HepG2 (cell line): ENCODE results near the gene HJURP. TPM values are rescaled to one million over a fixed set of nuclear protein-coding genes. Genes with fewer than 3 reads are reported as not detected.

Experiments
- ATAC-seq: fragments of 200-7000 bp; cut with Tn5 transposase; 3 replicates; pipeline ENCODE4 v1.9.1; 2020; ENCODE audit warnings: mild to moderate bottlenecking, moderate library complexity
- BruUV-seq: library from RNA; stranded (reverse); fragments of 400-500 nt; replicated peaks from 2 replicates; lab custom pipeline; 2021; lab: Mats Ljungman, UMichigan
- CTCF ChIA-PET: fragments of 300-600 bp; formaldehyde crosslinking; extraction: SDS; loops from one replicate; lab custom pipeline; 2021; ENCODE audit warnings: low total read pairs, inconsistent platforms, low intra/inter-chr PET ratio; lab: Yijun Ruan, JAX
- POLR2A ChIA-PET: fragments of 350-600 bp; sonication (Branson Sonifier 250); formaldehyde crosslinking; loops from one replicate; lab custom pipeline; 2020; ENCODE audit warnings: antibody characterized with exemption, inconsistent platforms; lab: Yijun Ruan, JAX
- DNase-seq: peaks from one replicate; pipeline ENCODE4 v3.0.0-alpha.2; 2015; ENCODE audit warnings: low spot score
- FAIRE-seq: peaks from 3 replicates; lab custom pipeline; 2011; peaks lifted over from hg19 to GRCh38; lab: Jason Lieb, UNC
- H2AFZ ChIP-seq: one replicate; pipeline ENCODE4 v1.6.1; 2011; ENCODE audit warnings: low read length, inconsistent platforms
- H3K27ac ChIP-seq: fragments of 300-600 bp; 3 replicates; pipeline ENCODE4 v1.8.0; 2011; ENCODE audit warnings: mixed run types, mild to moderate bottlenecking, mixed read lengths, low read length, inconsistent platforms; ENCODE audit not compliant: insufficient read depth; ENCODE audit errors: extremely low read length
- H3K27me3 ChIP-seq, 2 experiments: fragments of 200-600 bp in 1 of 2; 2 replicates in 1 of 2; 3 replicates in 1 of 2; pipeline versions ENCODE4 v1.6.0 to v1.8.0; 2011; ENCODE audit warnings: low read length in 2 of 2, mild to moderate bottlenecking in 2 of 2, moderate library complexity in 2 of 2, inconsistent platforms in 1 of 2; ENCODE audit not compliant: insufficient read depth in 2 of 2, control insufficient read depth in 1 of 2
- H3K36me3 ChIP-seq, 2 experiments: fragments of 200-600 bp in 1 of 2; replicated peaks in 1 of 2; 2 replicates in 1 of 2; 3 replicates in 1 of 2; pipeline versions ENCODE4 v1.5.1 to v1.8.0; 2011; ENCODE audit warnings: low read length in 2 of 2, inconsistent platforms in 1 of 2; ENCODE audit not compliant: insufficient read depth in 2 of 2, control insufficient read depth in 1 of 2
- H3K4me1 ChIP-seq: 2 replicates; pipeline ENCODE4 v1.5.1; 2012; ENCODE audit warnings: low read length, inconsistent platforms; ENCODE audit not compliant: insufficient read depth
- H3K4me2 ChIP-seq: 2 replicates; pipeline ENCODE4 v1.6.0; 2011; ENCODE audit warnings: low read depth, low read length, inconsistent platforms
- H3K4me3 ChIP-seq, 3 experiments: fragments of 200-600 bp in 1 of 3; sonication (generic), shearing (Covaris generic) in 1 of 3; replicated peaks in 1 of 3; 2 replicates each; pipeline ENCODE4 v1.5.1; 2011 to 2016; ENCODE audit warnings: low read length in 3 of 3, inconsistent platforms in 2 of 3, low read depth in 2 of 3, mild to moderate bottlenecking in 2 of 3, control low read depth in 1 of 3, mixed read lengths in 1 of 3; ENCODE audit not compliant: insufficient read depth in 1 of 3
- H3K79me2 ChIP-seq: one replicate; pipeline ENCODE4 v1.6.1; 2011; ENCODE audit warnings: low read length, inconsistent platforms; ENCODE audit not compliant: insufficient read depth
- H3K9ac ChIP-seq: 2 replicates; pipeline ENCODE4 v1.6.0; 2011; ENCODE audit warnings: mild to moderate bottlenecking, low read depth, low read length, inconsistent platforms; ENCODE audit not compliant: insufficient read depth
- H3K9me3 ChIP-seq: 2 replicates; pipeline ENCODE4 v1.5.1; 2012; ENCODE audit warnings: mild to moderate bottlenecking, low read length
- H4K20me1 ChIP-seq: 2 replicates; pipeline ENCODE4 v1.6.0; 2011; ENCODE audit warnings: inconsistent platforms, mild to moderate bottlenecking, low read length, moderate library complexity; ENCODE audit not compliant: insufficient read depth
- DNMT3B ChIP-seq: conservative IDR thresholded peaks from 2 replicates; pipeline ENCODE4 v1.6.1; 2016; ENCODE audit warnings: missing biosample characterization, control low read depth
- HES4 ChIP-seq: sonication (generic); formaldehyde crosslinking; IDR thresholded peaks from 2 replicates; pipeline ENCODE4 v1.9.0; 2021; ENCODE audit warnings: mild to moderate bottlenecking, missing genetic modification reagents, borderline replicate concordance
- MYC ChIP-seq: sonication (generic); formaldehyde crosslinking; IDR thresholded peaks from 2 replicates; pipeline ENCODE4 v1.9.0; 2021; ENCODE audit warnings: missing genetic modification reagents, borderline replicate concordance
- RFX5 ChIP-seq: IDR thresholded peaks from 2 replicates; pipeline ENCODE4 v1.6.1; 2011; ENCODE audit warnings: low read depth, low read length, improper control_type of control experiment
- TMF1 ChIP-seq: sonication (generic); formaldehyde crosslinking; IDR thresholded peaks from 2 replicates; pipeline ENCODE4 v1.8.1; 2022; ENCODE audit warnings: low read depth, missing genetic modification reagents
- ZNF468 ChIP-seq: sonication (generic); formaldehyde crosslinking; IDR thresholded peaks from 2 replicates; pipeline ENCODE4 v1.8.0; 2022; ENCODE audit warnings: mild to moderate bottlenecking, moderate library complexity, missing genetic modification reagents
- WGBS: methylation state at CpG from one replicate; pipeline ENCODE4 v1.1.6; 2017; ENCODE audit warnings: low lambda C conversion rate; 5-methylcytosine and 5-hydroxymethylcytosine counted together
- in situ Hi-C: cut with HindIII; loops from 2 replicates; pipeline ENCODE4 v1.10.0; 2017; ENCODE audit warnings: low pct_unique_long_range_greater_than_20kb; ENCODE audit not compliant: extremely low pct_ligation_motif_present
- intact Hi-C: fragments of 100-400 bp; cut with micrococcal nuclease; formaldehyde crosslinking; loops from one replicate; pipeline ENCODE4 v1.10.0; 2022; ENCODE audit not compliant: unreplicated experiment
- polyA plus RNA-seq, 8 experiments: library from polyadenylated mRNA; depleted of rRNA in 3 of 8; stranded (reverse) in 7 of 8; unstranded in 1 of 8; fragments of >200 nt; fragmentation: Illumina TruSeq in 4 of 8; extraction: Trizol in 4 of 8; gene quantifications; 2 replicates each; pipeline versions ENCODE4 v1.2.1 to v1.2.3, GENCODE V29; 2011 to 2016; ENCODE audit warnings: low read depth in 4 of 8, missing spikeins in 1 of 8, mixed read lengths in 1 of 8; ENCODE audit not compliant: insufficient read depth in 1 of 8
- total RNA-seq, 5 experiments: library from RNA; depleted of rRNA; stranded (reverse); fragments of >200 nt; fragmentation: Illumina TruSeq; extraction: Trizol; gene quantifications; 2 replicates each; pipeline ENCODE4 v1.2.3, GENCODE V29; 2016; ENCODE audit warnings: low read depth in 1 of 5
- TF ChIP-seq, protein P1 (sequence below): sonication (generic); formaldehyde crosslinking; conservative IDR thresholded peaks from 2 replicates; pipeline ENCODE4 v1.4.0; 2020; ENCODE audit warnings: missing genetic modification reagents
- TF ChIP-seq, protein P2 (sequence below): sonication (generic); formaldehyde crosslinking; IDR thresholded peaks from 2 replicates; pipeline ENCODE4 v1.8.1; 2022; ENCODE audit warnings: low read depth, mild to moderate bottlenecking, missing genetic modification reagents
- TF ChIP-seq, protein P3 (sequence below): sonication (generic); formaldehyde crosslinking; IDR thresholded peaks from 2 replicates; pipeline ENCODE4 v1.4.0; 2020; ENCODE audit warnings: missing genetic modification reagents, borderline replicate concordance
- TF ChIP-seq, protein P4 (sequence below): sonication (generic); formaldehyde crosslinking; IDR thresholded peaks from 2 replicates; pipeline ENCODE4 v1.5.0; 2020; ENCODE audit warnings: mild to moderate bottlenecking, missing genetic modification reagents, borderline replicate concordance

HJURP gene
- total and polyA plus RNA-seq, 2 of the 13 experiments (the other 11 are each of a cell fraction or from before 2014, with no cell fraction given): 36.3 to 43.9 TPM

- BruUV-seq: no TSS peak
- WGBS: 38% methylated on average over 11 of the region's 11 CpGs
- ATAC-seq (peak; percentile 65), DNase-seq (peak; percentile 28), FAIRE-seq (no peak)
- H3K27ac ChIP-seq: no peak overlapping the region
- H3K4me2 ChIP-seq: peak overlapping the region; percentile 25; the same call in 1 of the 2 replicates
- H2AFZ ChIP-seq: no peak overlapping the region
- H3K36me3 ChIP-seq: no peaks in the 10 kb centered on the region
- no peak overlapping the region for H3K4me3 ChIP-seq
- no peaks in the 10 kb centered on the region for H4K20me1 ChIP-seq
- H3K4me1 ChIP-seq: peaks cover 23% of the 10 kb centered on the region
- CTCF ChIA-PET: no interaction called here
- no peak overlapping the region for H3K9ac ChIP-seq
- no peaks in the 10 kb centered on the region for H3K9me3 ChIP-seq
- intact Hi-C loops: no loop called here
- peaks cover 7 to 41% of the 10 kb centered on the region in 2 experiments; a peak in 4 of 5 replicates for H3K27me3 ChIP-seq
- in situ Hi-C loops: no loop called here
- no peaks in the 10 kb centered on the region for H3K79me2 ChIP-seq
- POLR2A ChIA-PET: no interaction called here
- TF ChIP-seq, protein P1, sequence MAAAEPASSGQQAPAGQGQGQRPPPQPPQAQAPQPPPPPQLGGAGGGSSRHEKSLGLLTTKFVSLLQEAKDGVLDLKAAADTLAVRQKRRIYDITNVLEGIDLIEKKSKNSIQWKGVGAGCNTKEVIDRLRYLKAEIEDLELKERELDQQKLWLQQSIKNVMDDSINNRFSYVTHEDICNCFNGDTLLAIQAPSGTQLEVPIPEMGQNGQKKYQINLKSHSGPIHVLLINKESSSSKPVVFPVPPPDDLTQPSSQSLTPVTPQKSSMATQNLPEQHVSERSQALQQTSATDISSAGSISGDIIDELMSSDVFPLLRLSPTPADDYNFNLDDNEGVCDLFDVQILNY (CRISPR knock-in tag): no peak
- TF ChIP-seq TMF1 (CRISPR knock-in tag): no peak
- no peak for TF ChIP-seq RFX5
- TF ChIP-seq, protein P2, sequence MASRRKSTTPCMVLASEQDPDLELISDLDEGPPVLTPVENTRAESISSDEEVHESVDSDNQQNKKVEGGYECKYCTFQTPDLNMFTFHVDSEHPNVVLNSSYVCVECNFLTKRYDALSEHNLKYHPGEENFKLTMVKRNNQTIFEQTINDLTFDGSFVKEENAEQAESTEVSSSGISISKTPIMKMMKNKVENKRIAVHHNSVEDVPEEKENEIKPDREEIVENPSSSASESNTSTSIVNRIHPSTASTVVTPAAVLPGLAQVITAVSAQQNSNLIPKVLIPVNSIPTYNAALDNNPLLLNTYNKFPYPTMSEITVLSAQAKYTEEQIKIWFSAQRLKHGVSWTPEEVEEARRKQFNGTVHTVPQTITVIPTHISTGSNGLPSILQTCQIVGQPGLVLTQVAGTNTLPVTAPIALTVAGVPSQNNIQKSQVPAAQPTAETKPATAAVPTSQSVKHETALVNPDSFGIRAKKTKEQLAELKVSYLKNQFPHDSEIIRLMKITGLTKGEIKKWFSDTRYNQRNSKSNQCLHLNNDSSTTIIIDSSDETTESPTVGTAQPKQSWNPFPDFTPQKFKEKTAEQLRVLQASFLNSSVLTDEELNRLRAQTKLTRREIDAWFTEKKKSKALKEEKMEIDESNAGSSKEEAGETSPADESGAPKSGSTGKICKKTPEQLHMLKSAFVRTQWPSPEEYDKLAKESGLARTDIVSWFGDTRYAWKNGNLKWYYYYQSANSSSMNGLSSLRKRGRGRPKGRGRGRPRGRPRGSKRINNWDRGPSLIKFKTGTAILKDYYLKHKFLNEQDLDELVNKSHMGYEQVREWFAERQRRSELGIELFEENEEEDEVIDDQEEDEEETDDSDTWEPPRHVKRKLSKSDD: no peak
- TF ChIP-seq, protein P3, sequence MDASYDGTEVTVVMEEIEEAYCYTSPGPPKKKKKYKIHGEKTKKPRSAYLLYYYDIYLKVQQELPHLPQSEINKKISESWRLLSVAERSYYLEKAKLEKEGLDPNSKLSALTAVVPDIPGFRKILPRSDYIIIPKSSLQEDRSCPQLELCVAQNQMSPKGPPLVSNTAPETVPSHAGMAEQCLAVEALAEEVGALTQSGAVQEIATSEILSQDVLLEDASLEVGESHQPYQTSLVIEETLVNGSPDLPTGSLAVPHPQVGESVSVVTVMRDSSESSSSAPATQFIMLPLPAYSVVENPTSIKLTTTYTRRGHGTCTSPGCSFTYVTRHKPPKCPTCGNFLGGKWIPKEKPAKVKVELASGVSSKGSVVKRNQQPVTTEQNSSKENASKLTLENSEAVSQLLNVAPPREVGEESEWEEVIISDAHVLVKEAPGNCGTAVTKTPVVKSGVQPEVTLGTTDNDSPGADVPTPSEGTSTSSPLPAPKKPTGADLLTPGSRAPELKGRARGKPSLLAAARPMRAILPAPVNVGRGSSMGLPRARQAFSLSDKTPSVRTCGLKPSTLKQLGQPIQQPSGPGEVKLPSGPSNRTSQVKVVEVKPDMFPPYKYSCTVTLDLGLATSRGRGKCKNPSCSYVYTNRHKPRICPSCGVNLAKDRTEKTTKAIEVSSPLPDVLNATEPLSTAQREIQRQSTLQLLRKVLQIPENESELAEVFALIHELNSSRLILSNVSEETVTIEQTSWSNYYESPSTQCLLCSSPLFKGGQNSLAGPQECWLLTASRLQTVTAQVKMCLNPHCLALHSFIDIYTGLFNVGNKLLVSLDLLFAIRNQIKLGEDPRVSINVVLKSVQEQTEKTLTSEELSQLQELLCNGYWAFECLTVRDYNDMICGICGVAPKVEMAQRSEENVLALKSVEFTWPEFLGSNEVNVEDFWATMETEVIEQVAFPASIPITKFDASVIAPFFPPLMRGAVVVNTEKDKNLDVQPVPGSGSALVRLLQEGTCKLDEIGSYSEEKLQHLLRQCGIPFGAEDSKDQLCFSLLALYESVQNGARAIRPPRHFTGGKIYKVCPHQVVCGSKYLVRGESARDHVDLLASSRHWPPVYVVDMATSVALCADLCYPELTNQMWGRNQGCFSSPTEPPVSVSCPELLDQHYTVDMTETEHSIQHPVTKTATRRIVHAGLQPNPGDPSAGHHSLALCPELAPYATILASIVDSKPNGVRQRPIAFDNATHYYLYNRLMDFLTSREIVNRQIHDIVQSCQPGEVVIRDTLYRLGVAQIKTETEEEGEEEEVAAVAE (CRISPR knock-in tag): no peak
- TF ChIP-seq DNMT3B (CRISPR knock-in tag): no peak
- TF ChIP-seq MYC (CRISPR knock-in tag): no peak; the same call in 1 of the 2 replicates
- no peak for TF ChIP-seq HES4
- TF ChIP-seq, protein P4, sequence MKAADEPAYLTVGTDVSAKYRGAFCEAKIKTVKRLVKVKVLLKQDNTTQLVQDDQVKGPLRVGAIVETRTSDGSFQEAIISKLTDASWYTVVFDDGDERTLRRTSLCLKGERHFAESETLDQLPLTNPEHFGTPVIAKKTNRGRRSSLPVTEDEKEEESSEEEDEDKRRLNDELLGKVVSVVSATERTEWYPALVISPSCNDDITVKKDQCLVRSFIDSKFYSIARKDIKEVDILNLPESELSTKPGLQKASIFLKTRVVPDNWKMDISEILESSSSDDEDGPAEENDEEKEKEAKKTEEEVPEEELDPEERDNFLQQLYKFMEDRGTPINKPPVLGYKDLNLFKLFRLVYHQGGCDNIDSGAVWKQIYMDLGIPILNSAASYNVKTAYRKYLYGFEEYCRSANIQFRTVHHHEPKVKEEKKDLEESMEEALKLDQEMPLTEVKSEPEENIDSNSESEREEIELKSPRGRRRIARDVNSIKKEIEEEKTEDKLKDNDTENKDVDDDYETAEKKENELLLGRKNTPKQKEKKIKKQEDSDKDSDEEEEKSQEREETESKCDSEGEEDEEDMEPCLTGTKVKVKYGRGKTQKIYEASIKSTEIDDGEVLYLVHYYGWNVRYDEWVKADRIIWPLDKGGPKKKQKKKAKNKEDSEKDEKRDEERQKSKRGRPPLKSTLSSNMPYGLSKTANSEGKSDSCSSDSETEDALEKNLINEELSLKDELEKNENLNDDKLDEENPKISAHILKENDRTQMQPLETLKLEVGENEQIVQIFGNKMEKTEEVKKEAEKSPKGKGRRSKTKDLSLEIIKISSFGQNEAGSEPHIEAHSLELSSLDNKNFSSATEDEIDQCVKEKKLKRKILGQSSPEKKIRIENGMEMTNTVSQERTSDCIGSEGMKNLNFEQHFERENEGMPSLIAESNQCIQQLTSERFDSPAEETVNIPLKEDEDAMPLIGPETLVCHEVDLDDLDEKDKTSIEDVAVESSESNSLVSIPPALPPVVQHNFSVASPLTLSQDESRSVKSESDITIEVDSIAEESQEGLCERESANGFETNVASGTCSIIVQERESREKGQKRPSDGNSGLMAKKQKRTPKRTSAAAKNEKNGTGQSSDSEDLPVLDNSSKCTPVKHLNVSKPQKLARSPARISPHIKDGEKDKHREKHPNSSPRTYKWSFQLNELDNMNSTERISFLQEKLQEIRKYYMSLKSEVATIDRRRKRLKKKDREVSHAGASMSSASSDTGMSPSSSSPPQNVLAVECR (CRISPR knock-in tag): 0 out of 2 replicates have a peak, but pooled peaks have one; percentile 6
- no peak for TF ChIP-seq ZNF468 (CRISPR knock-in tag)
Measured at GRCh38 chr2:233817995-233818638, 36.2 kb downstream of the HJURP start.
